Subcutaneous adipose tissue (tissue), 4 donors: ENCODE data around the gene URI1. TPM values are rescaled to one million over a fixed set of nuclear protein-coding genes. Genes with fewer than 3 reads are reported as not detected.

Experiments
- total RNA-seq, 4 donors: library from RNA; depleted of rRNA; stranded (reverse); fragments of >200 nt; gene quantifications; one replicate each; pipeline ENCODE4 v1.1.0, GENCODE V29; 2016
- TF ChIP-seq, protein P1 (sequence below): fragments of 450-650 bp; IDR thresholded peaks from one replicate; pipeline ENCODE4 v1.5.1; 2016; ENCODE audit warnings: low read depth, mild to moderate bottlenecking, control low read depth, antibody characterized with exemption, moderate library complexity

URI1 gene
- total RNA-seq, 4 donors from 2014 or later, result 43.9 to 101 (median 64.0) TPM

DNA sequence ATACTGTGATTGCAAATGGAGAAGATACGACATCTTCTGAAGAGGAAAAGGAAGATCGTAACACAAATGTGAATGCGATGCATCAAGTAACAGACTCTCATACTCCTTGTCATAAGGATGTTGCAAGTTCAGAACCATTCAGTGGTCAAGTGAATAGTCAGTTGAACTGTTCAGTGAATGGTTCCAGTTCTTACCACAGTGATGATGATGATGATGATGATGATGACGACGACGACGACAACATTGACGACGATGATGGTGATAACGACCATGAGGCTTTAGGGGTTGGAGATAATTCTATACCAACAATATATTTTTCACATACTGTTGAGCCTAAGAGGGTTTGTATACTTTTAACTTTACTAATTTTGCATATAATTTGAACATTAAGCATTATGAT is 67.0 kb downstream of the URI1 start:
- TF ChIP-seq, protein P1, sequence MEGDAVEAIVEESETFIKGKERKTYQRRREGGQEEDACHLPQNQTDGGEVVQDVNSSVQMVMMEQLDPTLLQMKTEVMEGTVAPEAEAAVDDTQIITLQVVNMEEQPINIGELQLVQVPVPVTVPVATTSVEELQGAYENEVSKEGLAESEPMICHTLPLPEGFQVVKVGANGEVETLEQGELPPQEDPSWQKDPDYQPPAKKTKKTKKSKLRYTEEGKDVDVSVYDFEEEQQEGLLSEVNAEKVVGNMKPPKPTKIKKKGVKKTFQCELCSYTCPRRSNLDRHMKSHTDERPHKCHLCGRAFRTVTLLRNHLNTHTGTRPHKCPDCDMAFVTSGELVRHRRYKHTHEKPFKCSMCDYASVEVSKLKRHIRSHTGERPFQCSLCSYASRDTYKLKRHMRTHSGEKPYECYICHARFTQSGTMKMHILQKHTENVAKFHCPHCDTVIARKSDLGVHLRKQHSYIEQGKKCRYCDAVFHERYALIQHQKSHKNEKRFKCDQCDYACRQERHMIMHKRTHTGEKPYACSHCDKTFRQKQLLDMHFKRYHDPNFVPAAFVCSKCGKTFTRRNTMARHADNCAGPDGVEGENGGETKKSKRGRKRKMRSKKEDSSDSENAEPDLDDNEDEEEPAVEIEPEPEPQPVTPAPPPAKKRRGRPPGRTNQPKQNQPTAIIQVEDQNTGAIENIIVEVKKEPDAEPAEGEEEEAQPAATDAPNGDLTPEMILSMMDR, result no peak

DNA sequence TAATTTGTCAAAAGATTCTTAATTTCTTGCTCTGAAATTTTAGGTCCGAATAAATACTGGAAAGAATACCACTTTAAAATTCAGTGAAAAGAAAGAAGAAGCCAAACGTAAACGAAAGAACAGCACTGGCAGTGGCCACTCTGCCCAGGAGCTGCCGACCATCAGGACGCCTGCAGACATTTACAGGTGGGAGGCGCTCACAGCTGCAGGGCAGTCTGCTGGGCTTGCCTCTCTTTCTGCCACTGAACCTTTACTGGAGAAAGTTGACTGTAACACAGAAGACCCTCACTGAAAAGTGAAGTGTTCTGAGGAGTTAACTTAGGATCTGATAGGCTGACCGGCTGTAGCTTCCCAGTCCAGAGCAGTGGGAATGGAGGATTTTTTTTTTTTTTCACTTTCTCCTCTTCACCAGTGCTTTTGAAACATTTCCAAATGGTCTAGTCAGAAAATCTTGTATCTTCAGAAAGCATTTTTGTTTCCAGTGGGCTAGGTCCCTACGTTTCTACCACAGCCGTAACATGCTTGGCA is 69.1 kb downstream of the URI1 start:
- TF ChIP-seq, protein P1, result no peak

- TF ChIP-seq, protein P1, result no peak
Observed at GRCh38 chr19:30014770-30015169, 72.7 kb downstream of the URI1 start.

DNA sequence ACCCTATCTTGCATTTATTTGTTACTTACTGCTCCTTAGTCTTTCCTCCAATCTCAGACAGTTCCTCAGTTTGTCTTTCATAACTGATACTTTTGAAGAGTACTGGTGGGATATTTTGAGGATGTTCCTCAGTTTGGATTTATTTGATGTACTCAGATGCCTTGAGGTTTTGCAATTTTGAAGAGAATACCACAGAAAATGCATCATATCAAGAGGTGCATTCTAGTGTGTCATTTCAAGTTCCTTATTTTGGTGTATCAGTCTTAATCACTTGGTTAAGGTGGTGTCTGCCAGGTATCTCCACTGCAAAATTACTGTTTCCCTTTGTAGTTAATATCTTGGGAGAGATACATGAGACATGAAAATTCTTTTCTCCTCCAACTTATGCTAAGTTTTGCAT is 75.1 kb downstream of the URI1 start:
- TF ChIP-seq, protein P1, result no peak

GRCh38 chr19:30020189-30020588 is 78.2 kb downstream of the URI1 start:
- TF ChIP-seq, protein P1, result no peak

DNA sequence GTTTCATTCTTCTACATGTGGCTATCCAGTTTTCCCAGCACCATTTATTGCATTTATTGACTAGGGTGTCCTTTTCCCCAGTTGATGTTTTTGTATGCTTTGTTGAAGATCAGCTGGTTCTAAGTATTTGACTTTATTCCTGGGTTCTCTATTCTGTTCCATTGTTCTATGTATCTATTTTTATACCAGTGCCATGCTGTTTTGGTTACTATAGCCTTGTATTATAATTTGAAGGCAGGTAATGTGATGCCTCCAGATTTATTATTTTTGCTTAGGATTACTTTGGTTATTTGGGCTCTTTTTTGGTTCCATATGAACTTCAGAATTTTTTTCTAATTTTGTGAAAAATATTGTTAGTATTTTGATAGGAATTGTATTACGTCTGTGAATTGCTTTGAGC is 80.6 kb downstream of the URI1 start:
- TF ChIP-seq, protein P1, result no peak

GRCh38 chr19:30023330-30023729 is 81.3 kb downstream of the URI1 start:
- TF ChIP-seq, protein P1, result no peak
